ENCODE data around the gene GBP5. TPM values are rescaled to one million over a fixed set of nuclear protein-coding genes. Genes with fewer than 3 reads are reported as not detected.

The GBP5 gene
- total and polyA plus RNA-seq, 2 of the 4 experiments (the other 2 are of a cell fraction) = not detected

DNA sequence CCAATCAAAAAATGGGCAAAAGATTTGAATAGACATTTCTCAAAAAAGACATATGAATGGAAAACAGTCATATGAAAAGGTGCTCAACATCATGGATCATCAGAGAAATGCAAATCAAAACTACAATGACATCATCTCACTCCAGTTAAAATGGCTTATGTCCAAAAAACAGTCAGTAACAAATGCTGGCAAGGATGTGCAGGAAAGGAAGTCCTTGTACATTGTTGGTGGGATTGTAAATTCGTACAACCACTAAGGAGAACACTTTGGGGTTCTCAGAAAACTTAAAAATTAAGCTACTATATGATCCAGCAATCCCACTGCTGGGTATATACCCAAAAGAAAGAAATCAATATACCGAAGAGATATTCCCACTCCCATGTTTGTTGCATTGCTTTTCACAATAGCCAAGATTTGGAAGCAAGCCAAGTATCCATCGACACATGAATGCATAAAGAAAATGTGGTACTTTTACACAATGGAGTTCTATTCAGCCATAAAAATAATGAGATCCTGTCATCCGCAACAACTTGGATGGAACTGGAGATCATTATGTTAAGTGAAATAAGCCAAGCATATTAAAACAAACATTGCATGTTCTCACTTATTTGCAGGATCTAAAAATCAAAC, 17.9 kb downstream of the GBP5 start:
- dilution Hi-C loops (cut with HindIII; ENCODE audit: low sequenced_read_pairs, unreplicated experiment) = no loop called here
- H2BK5ac ChIP-seq (ENCODE audit: low read depth, low read length, poor library complexity, severe bottlenecking) = no peak overlapping the region
- in situ Hi-C loops (cut with MboI; ENCODE audit: low sequenced_read_pairs) = no loop called here
- H3K56ac ChIP-seq (ENCODE audit: extremely low read depth, insufficient read depth, low read length) = no peak overlapping the region
- H2BK15ac ChIP-seq (ENCODE audit: low read depth, low read length) = no peak overlapping the region
- no CpG with 5 or more reads among the region's 4 CpGs for WGBS, 2 experiments (ENCODE audit: extremely low coverage in 2 of 2, insufficient read length in 1 of 2)
- no peaks in the 10 kb centered on the region for H3K4me1 ChIP-seq (ENCODE audit: control insufficient read depth, insufficient read depth, low read length)
- no peak overlapping the region for H4K8ac ChIP-seq (ENCODE audit: low read depth in 2 of 2, low read length in 2 of 2)
- H4K91ac ChIP-seq (ENCODE audit: insufficient read depth, low read depth, low read length) = no peak overlapping the region
- no peaks in the 10 kb centered on the region for H3K36me3 ChIP-seq (ENCODE audit: control insufficient read depth, insufficient read depth, low read length)
- H3K4ac ChIP-seq (ENCODE audit: low read depth, low read length) = no peak overlapping the region
- no peak overlapping the region for H2AK5ac ChIP-seq (ENCODE audit: low read depth, low read length)
- ChIA-PET CTCF (interaction anchor here (0.6 kb wide), 1 partner anchor 43 kb away, joined by 4 read pairs; no protein-coding TSS in a partner anchor), POLR2A (ENCODE audit: unreplicated experiment) (no interaction called here)
- ATAC-seq (ENCODE audit: low read depth) = no peak
- no peak overlapping the region for H3K14ac ChIP-seq (replicated peaks; ENCODE audit: low read depth, low read length)
- H2AK9ac ChIP-seq (replicated peaks; ENCODE audit: low read depth, low read length, poor library complexity) = no peak overlapping the region
- no peak overlapping the region for H3K4me2 ChIP-seq (ENCODE audit: low read depth, low read length)
- H2AFZ ChIP-seq (replicated peaks; ENCODE audit: low read length, poor library complexity) = no peak overlapping the region
- H3K9ac ChIP-seq (ENCODE audit: low read depth, low read length) = no peak overlapping the region
- H3K27me3 ChIP-seq (ENCODE audit: control insufficient read depth, insufficient read depth, low read length) = no peaks in the 10 kb centered on the region
- no peaks in the 10 kb centered on the region for H3K9me3 ChIP-seq (ENCODE audit: control insufficient read depth, insufficient read depth, low read length)
- TF ChIP-seq RCOR1 (IDR thresholded peaks at IDR 0.05; ENCODE audit: insufficient replicate concordance, low read length) = no peak
- no peak for TF ChIP-seq POLR2A (IDR thresholded peaks at IDR 0.05; ENCODE audit: low read depth, low read length)
- TF ChIP-seq, protein P1, sequence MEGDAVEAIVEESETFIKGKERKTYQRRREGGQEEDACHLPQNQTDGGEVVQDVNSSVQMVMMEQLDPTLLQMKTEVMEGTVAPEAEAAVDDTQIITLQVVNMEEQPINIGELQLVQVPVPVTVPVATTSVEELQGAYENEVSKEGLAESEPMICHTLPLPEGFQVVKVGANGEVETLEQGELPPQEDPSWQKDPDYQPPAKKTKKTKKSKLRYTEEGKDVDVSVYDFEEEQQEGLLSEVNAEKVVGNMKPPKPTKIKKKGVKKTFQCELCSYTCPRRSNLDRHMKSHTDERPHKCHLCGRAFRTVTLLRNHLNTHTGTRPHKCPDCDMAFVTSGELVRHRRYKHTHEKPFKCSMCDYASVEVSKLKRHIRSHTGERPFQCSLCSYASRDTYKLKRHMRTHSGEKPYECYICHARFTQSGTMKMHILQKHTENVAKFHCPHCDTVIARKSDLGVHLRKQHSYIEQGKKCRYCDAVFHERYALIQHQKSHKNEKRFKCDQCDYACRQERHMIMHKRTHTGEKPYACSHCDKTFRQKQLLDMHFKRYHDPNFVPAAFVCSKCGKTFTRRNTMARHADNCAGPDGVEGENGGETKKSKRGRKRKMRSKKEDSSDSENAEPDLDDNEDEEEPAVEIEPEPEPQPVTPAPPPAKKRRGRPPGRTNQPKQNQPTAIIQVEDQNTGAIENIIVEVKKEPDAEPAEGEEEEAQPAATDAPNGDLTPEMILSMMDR (conservative IDR thresholded peaks at IDR 0.05; ENCODE audit: low read depth, low read length) = no peak
- TF ChIP-seq RFX5 (IDR thresholded peaks at IDR 0.05; ENCODE audit: low read depth, low read length) = no peak
- no peak for TF ChIP-seq CEBPB (IDR thresholded peaks at IDR 0.05; ENCODE audit: low read depth, low read length)
- TF ChIP-seq MXI1 (IDR thresholded peaks at IDR 0.05; ENCODE audit: borderline replicate concordance, low read depth, low read length) = no peak
- no peak for TF ChIP-seq SMC3 (IDR thresholded peaks at IDR 0.05; ENCODE audit: low read depth, low read length)
- no peak overlapping the region for H2BK120ac ChIP-seq (ENCODE audit: low read depth, low read length)
- H2BK20ac ChIP-seq (ENCODE audit: low read depth, low read length) = no peak overlapping the region
- H3K18ac ChIP-seq (ENCODE audit: low read depth, low read length) = no peak overlapping the region
- no peak overlapping the region for H3K4me3 ChIP-seq (ENCODE audit: insufficient read depth, low read depth, low read length)
- H3K23ac ChIP-seq (ENCODE audit: low read depth, low read length) = no peak overlapping the region
- no TSS peak for BruUV-seq (replicated peaks)
- no peaks in the 10 kb centered on the region for H3K9me1 ChIP-seq (ENCODE audit: insufficient read depth, low read length)
- intact Hi-C loops (cut with micrococcal nuclease) = no loop called here
- no peaks in the 10 kb centered on the region for H3K79me1 ChIP-seq (ENCODE audit: low read depth in 1 of 2, low read length in 2 of 2)
- no peaks in the 10 kb centered on the region for H4K20me1 ChIP-seq (ENCODE audit: insufficient read depth, low read length)
- no peak overlapping the region for H3K27ac ChIP-seq (ENCODE audit: insufficient read depth, low read length)
- H4K5ac ChIP-seq (ENCODE audit: low read depth, low read length) = no peak overlapping the region
- DNase-seq = no peak

Measured in IMR-90 (cell line).